NCI-H2171 treated with DMSO at 0.1 percent for 48 hours (cell line): ENCODE data around the gene APH1A.
"Not testable (repeated sequence)": the region's sequence is repeated elsewhere in the genome, so short reads cannot be mapped to it uniquely, and the experiment has no call there.

Experiments
- DNase-seq: peaks from one replicate; lab custom pipeline; 2025; lab: John Stamatoyannopoulos, UW

Gene APH1A

GRCh38 chr1:150233359-150234308 lies 35.2 kb downstream of the APH1A start:
- no peak for DNase-seq

DNA sequence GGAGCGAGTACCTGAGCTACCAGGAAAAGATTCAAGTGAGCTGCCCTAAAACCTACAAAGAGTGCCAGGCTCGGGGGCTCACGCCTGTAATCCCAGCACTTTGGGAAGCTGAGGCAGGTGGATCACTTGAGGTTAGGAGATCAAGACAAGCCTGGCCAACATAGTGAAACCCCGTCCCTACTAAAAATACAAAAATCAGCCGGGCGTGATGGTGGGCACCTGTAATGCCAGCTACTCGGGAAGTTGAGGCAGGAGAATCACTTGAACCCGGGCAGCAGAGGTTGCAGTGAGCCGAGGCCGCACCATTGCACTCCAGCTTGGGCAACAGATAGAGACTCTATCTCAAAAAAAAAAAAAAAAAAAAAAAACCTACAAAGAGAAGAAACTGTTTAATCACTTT lies 35.9 kb downstream of the APH1A start:
- DNase-seq = not testable (repeated sequence)

DNA sequence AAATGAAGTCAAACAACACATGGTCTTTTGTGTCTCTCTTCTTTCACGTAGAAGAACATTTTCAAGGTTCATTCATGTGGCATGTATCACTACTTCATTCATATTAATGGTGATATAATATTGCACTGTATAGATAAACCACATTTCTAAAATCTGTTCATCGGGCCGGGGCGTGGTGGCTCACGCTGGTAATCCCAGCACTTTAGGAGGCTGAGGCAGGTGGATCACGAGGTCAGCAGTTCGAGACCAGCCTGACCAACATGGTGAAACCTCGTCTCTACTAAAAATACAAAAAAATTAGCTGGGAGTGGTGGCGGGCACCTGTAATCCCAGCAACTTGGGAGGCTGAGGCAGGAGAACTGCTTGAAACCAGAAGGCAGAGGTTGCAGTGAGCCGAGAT lies 40.6 kb downstream of the APH1A start:
- DNase-seq = not testable (repeated sequence)

GRCh38 chr1:150227228-150227627 lies 41.6 kb downstream of the APH1A start:
- DNase-seq = no peak

DNA sequence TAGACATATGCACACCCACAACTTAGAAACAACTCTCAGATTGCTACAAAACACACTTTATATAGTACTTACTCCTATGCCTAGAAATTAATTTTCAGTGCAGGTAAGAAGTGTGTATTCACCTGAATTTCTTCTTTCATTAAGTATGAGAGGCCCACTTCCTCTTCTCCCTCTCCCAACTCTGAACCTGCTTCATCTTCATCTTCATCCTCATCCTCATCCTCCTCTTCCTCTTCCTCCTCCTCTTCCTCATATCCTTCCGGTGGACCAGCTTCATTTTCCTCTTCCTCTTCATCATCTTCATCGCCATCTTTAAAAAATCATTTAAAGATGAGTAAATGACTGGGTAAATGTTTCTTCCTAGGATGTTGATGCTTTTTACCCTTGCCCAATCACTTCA lies 42.3 kb downstream of the APH1A start:
- no peak for DNase-seq

GRCh38 chr1:150225546-150225945 lies 43.3 kb downstream of the APH1A start:
- DNase-seq = no peak

GRCh38 chr1:150224983-150225382 lies 43.8 kb downstream of the APH1A start:
- no peak for DNase-seq

GRCh38 chr1:150221552-150221951 lies 47.3 kb downstream of the APH1A start:
- DNase-seq = peak; percentile 5

DNA sequence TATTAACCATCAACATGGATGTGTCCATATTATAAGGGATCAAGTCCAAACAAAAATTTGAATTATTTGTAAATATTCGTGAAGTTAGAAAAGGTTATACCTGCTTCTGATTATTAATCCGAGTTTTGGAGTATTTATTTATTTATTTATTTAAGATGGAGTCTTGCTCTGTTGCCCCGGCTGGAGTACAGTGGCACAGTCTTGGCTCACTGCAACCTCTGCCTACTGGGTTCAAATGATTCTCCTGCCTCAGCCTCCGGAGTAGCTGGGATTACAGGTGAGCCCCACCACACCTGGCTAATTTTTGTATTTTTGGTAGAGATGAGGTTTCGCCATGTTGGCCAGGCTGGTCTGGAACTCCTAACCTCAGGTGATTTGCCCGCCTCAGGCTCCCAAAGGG lies 53.0 kb downstream of the APH1A start:
- DNase-seq = not testable (repeated sequence)
